Dermis microvascular lymphatic vessel endothelial cell (primary cell): ENCODE data around the gene CBFA2T3. TPM values are rescaled to one million over a fixed set of nuclear protein-coding genes. Genes with fewer than 3 reads are reported as not detected.

ENCODE experiments used
- DNase-seq, 2 donors: peaks; one replicate each; pipeline versions ENCODE4 v3.0.0 to v3.0.0-alpha.2; 2010; ENCODE audit warnings: low read depth in 2 of 2
- total RNA-seq: library from RNA; depleted of rRNA; stranded (reverse); fragments of >200 nt; gene quantifications from 2 replicates; pipeline ENCODE4 v1.2.1, GENCODE V29; 2014

Gene CBFA2T3
- total RNA-seq, 1 donor from 2014 or later, result not detected

GRCh38 chr16:88963583-88963982 lies 13.4 kb downstream of the CBFA2T3 start:
- no peak for DNase-seq

GRCh38 chr16:88962478-88963152 lies 14.4 kb downstream of the CBFA2T3 start:
- no peak for DNase-seq

GRCh38 chr16:88961011-88961410 lies 16.0 kb downstream of the CBFA2T3 start:
- no peak for DNase-seq

- DNase-seq, result no peak
Observed at GRCh38 chr16:88960516-88960915, 16.5 kb downstream of the CBFA2T3 start.

GRCh38 chr16:88959022-88959421 lies 18.0 kb downstream of the CBFA2T3 start:
- no peak for DNase-seq

GRCh38 chr16:88957887-88958577 lies 19.0 kb downstream of the CBFA2T3 start:
- no peak for DNase-seq

- no peak for DNase-seq
Observed at GRCh38 chr16:88957433-88957767, 19.6 kb downstream of the CBFA2T3 start.

GRCh38 chr16:88956546-88957432 lies 20.2 kb downstream of the CBFA2T3 start:
- DNase-seq, result no peak

GRCh38 chr16:88955906-88956305 lies 21.1 kb downstream of the CBFA2T3 start:
- no peak for DNase-seq

- DNase-seq, result no peak
Observed at GRCh38 chr16:88953003-88953690, 23.9 kb downstream of the CBFA2T3 start.

- DNase-seq, result no peak
Observed at GRCh38 chr16:88951989-88952388, 25.0 kb downstream of the CBFA2T3 start.

- no peak for DNase-seq
Observed at GRCh38 chr16:88951501-88951900, 25.5 kb downstream of the CBFA2T3 start.

- no peak for DNase-seq
Observed at GRCh38 chr16:88948781-88949490, 28.1 kb downstream of the CBFA2T3 start.

GRCh38 chr16:88945473-88945872 lies 31.5 kb downstream of the CBFA2T3 start:
- DNase-seq, result no peak

- DNase-seq, result no peak
Observed at GRCh38 chr16:88943741-88944140, 33.3 kb downstream of the CBFA2T3 start.

GRCh38 chr16:88943131-88943664 lies 33.8 kb downstream of the CBFA2T3 start:
- DNase-seq, result no peak

- DNase-seq, result no peak
Observed at GRCh38 chr16:88941913-88942909, 34.8 kb downstream of the CBFA2T3 start.

- no peak for DNase-seq
Observed at GRCh38 chr16:88940862-88941817, 35.9 kb downstream of the CBFA2T3 start.
